AG09319 (cell line): Measurements from ENCODE around the gene MCC.

Source experiments
- DNase-seq: peaks from one replicate; pipeline ENCODE4 v3.0.0-alpha.2; 2010; ENCODE audit warnings: low read depth; ENCODE audit errors: extremely low read depth
- TF ChIP-seq, protein P1 (sequence below): IDR thresholded peaks from 2 replicates; pipeline ENCODE4 v1.5.1; 2011; ENCODE audit warnings: low read depth, mild to moderate bottlenecking, inconsistent platforms, low read length, moderate library complexity

MCC gene

GRCh38 chr5:113379936-113380806, 108.1 kb downstream of the MCC start:
- no peak for DNase-seq
- TF ChIP-seq, protein P1, sequence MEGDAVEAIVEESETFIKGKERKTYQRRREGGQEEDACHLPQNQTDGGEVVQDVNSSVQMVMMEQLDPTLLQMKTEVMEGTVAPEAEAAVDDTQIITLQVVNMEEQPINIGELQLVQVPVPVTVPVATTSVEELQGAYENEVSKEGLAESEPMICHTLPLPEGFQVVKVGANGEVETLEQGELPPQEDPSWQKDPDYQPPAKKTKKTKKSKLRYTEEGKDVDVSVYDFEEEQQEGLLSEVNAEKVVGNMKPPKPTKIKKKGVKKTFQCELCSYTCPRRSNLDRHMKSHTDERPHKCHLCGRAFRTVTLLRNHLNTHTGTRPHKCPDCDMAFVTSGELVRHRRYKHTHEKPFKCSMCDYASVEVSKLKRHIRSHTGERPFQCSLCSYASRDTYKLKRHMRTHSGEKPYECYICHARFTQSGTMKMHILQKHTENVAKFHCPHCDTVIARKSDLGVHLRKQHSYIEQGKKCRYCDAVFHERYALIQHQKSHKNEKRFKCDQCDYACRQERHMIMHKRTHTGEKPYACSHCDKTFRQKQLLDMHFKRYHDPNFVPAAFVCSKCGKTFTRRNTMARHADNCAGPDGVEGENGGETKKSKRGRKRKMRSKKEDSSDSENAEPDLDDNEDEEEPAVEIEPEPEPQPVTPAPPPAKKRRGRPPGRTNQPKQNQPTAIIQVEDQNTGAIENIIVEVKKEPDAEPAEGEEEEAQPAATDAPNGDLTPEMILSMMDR: no peak

- TF ChIP-seq, protein P1: peak; percentile 74
- DNase-seq: peak; percentile 18
Measured at GRCh38 chr5:113378959-113379541, 109.2 kb downstream of the MCC start.

- DNase-seq: no peak
- TF ChIP-seq, protein P1: no peak
Measured at GRCh38 chr5:113378514-113378913, 109.7 kb downstream of the MCC start.

DNA sequence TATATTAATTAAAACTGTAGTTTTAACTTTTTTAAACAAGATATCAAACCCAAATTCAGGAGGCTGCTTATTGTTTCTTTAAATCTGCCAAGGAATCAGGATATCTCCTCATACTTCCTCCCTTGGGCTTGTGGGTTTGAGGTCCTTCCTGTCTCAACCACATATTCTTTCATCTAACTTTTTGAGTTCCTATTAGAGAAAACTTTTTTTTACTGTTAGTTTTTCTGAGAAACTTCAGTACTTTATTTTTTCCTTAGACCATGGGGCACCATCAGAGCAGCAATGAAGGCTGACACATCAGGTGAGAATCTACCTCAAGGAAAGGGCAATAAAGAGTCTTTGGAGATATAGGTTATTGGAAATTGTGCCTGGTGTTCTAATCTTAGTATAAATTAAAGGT, 110.2 kb downstream of the MCC start:
- DNase-seq: no peak
- TF ChIP-seq, protein P1: no peak

GRCh38 chr5:113376640-113377039, 111.6 kb downstream of the MCC start:
- DNase-seq: no peak

DNA sequence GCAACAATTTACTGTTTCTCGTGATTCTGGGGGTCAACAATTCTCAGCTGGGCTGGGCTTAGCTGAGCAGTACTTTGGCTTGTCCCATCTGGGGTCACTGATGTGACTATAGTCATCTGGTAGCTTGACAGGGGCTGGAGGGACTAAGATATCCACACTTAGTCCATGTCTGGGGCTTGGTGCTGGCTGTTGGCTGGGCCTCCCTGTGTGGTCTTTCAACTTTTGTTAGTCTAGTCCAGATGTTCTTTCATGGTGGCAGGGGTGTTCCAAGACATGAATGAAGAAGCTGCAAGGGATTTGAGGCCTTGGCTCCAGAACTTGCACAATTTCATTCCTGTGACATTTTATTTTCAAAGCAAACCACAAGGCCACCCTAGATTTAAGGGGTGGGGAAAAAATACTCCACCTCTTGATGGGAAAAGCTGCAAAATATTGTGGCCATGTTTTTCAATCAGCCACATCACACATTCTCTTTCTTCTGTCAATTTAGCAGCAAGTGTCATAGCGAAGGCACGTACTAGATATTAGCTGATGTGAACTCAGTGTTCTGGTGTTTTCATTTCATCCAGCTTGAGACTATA, 112.7 kb downstream of the MCC start:
- TF ChIP-seq, protein P1: no peak
- DNase-seq: no peak

More at GRCh38 chr5:113376640-113377039, 111.6 kb downstream of the MCC start:
- TF ChIP-seq, protein P1: no peak

DNA sequence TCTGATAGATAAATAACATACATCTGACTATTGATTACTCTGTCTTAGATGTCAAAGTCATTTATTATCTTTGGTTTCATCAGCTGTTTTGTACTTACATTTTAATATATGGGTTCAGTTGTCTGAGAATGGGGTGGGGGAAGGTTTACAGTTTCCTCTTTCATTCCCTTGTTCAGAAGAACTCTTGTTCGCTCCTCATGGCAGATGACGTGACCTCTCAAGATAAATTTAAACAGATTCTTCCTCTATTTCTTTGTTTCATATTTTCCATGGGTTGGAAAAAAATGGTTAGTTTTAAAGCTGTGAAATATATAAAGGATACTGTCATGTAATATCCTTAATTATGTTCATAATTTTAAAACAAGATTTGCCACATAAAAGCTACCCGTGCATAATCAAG, 114.8 kb downstream of the MCC start:
- DNase-seq: no peak
- TF ChIP-seq, protein P1: no peak
